HEK293 (cell line): ENCODE results near the gene ZNF576.

ENCODE experiments used
- IKZF3 ChIP-seq: fragments of 450-650 bp; IDR thresholded peaks from 2 replicates; pipeline ENCODE4 v1.5.0; 2018; ENCODE audit warnings: missing biosample characterization, mild to moderate bottlenecking, missing genetic modification characterization, moderate library complexity
- KLF10 ChIP-seq: fragments of 450-650 bp; IDR thresholded peaks from 2 replicates; pipeline ENCODE4 v1.5.1; 2018; ENCODE audit warnings: missing biosample characterization, mild to moderate bottlenecking, missing genetic modification characterization
- KLF7 ChIP-seq: fragments of 450-650 bp; formaldehyde crosslinking; IDR thresholded peaks from 2 replicates; pipeline ENCODE4 v1.5.1; 2016; ENCODE audit warnings: missing biosample characterization, missing genetic modification characterization, borderline replicate concordance
- PRDM10 ChIP-seq: fragments of 450-650 bp; formaldehyde crosslinking; IDR thresholded peaks from 2 replicates; pipeline ENCODE4 v1.5.1; 2016; ENCODE audit warnings: missing biosample characterization, missing genetic modification characterization
- REPIN1 ChIP-seq: fragments of 450-650 bp; formaldehyde crosslinking; IDR thresholded peaks from 2 replicates; pipeline ENCODE4 v1.5.1; 2017; ENCODE audit warnings: missing biosample characterization, missing genetic modification characterization, low read depth
- YY2 ChIP-seq: fragments of 450-650 bp; formaldehyde crosslinking; IDR thresholded peaks from 2 replicates; pipeline ENCODE4 v1.5.1; 2016; ENCODE audit warnings: missing biosample characterization, missing genetic modification characterization
- ZBTB20 ChIP-seq: fragments of 450-650 bp; formaldehyde crosslinking; IDR thresholded peaks from 2 replicates; pipeline ENCODE4 v1.5.1; 2016; ENCODE audit warnings: missing biosample characterization, missing genetic modification characterization
- ZBTB21 ChIP-seq: fragments of 450-650 bp; formaldehyde crosslinking; IDR thresholded peaks from 2 replicates; pipeline ENCODE4 v1.5.1; 2017; ENCODE audit warnings: missing biosample characterization, missing genetic modification characterization
- ZBTB8A ChIP-seq: fragments of 450-650 bp; formaldehyde crosslinking; IDR thresholded peaks from 2 replicates; pipeline ENCODE4 v1.5.1; 2016; ENCODE audit warnings: missing biosample characterization, missing genetic modification characterization
- ZFP37 ChIP-seq: fragments of 450-650 bp; formaldehyde crosslinking; IDR thresholded peaks from 2 replicates; pipeline ENCODE4 v1.5.1; 2016; ENCODE audit warnings: missing biosample characterization, missing genetic modification characterization
- ZIC2 ChIP-seq: fragments of 450-650 bp; formaldehyde crosslinking; IDR thresholded peaks from 2 replicates; pipeline ENCODE4 v1.5.1; 2016; ENCODE audit warnings: missing biosample characterization, missing genetic modification characterization
- ZNF112 ChIP-seq: fragments of 450-650 bp; formaldehyde crosslinking; IDR thresholded peaks from 2 replicates; pipeline ENCODE4 v1.5.0; 2017; ENCODE audit warnings: missing biosample characterization, missing genetic modification characterization
- ZNF132 ChIP-seq: fragments of 450-650 bp; formaldehyde crosslinking; IDR thresholded peaks from 2 replicates; pipeline ENCODE4 v1.5.1; 2017; ENCODE audit warnings: missing biosample characterization, missing genetic modification characterization, borderline replicate concordance
- ZNF133 ChIP-seq: fragments of 450-650 bp; formaldehyde crosslinking; IDR thresholded peaks from 2 replicates; pipeline ENCODE4 v1.5.1; 2016; ENCODE audit warnings: missing biosample characterization, missing genetic modification characterization
- ZNF239 ChIP-seq: fragments of 450-650 bp; formaldehyde crosslinking; IDR thresholded peaks from 2 replicates; pipeline ENCODE4 v1.5.1; 2016; ENCODE audit warnings: missing biosample characterization, missing genetic modification characterization
- ZNF280C ChIP-seq: fragments of 450-650 bp; formaldehyde crosslinking; IDR thresholded peaks from 2 replicates; pipeline ENCODE4 v1.5.1; 2016; ENCODE audit warnings: missing biosample characterization, missing genetic modification characterization
- ZNF423 ChIP-seq: fragments of 450-650 bp; formaldehyde crosslinking; IDR thresholded peaks from 2 replicates; pipeline ENCODE4 v1.5.1; 2016; ENCODE audit warnings: missing biosample characterization, missing genetic modification characterization
- ZNF514 ChIP-seq: fragments of 450-650 bp; formaldehyde crosslinking; IDR thresholded peaks from 2 replicates; pipeline ENCODE4 v1.5.1; 2016; ENCODE audit warnings: missing biosample characterization, missing genetic modification characterization
- ZNF530 ChIP-seq: fragments of 450-650 bp; formaldehyde crosslinking; IDR thresholded peaks from 2 replicates; pipeline ENCODE4 v1.5.1; 2016; ENCODE audit warnings: low read depth, missing biosample characterization, missing genetic modification characterization
- ZNF548 ChIP-seq: fragments of 450-650 bp; formaldehyde crosslinking; IDR thresholded peaks from 2 replicates; pipeline ENCODE4 v1.5.1; 2016; ENCODE audit warnings: missing biosample characterization, missing genetic modification characterization
- ZNF777 ChIP-seq: fragments of 450-650 bp; formaldehyde crosslinking; IDR thresholded peaks from 2 replicates; pipeline ENCODE4 v1.5.1; 2017; ENCODE audit warnings: missing biosample characterization, missing genetic modification characterization, borderline replicate concordance
- ZSCAN23 ChIP-seq: fragments of 450-650 bp; formaldehyde crosslinking; IDR thresholded peaks from 2 replicates; pipeline ENCODE4 v1.5.1; 2016; ENCODE audit warnings: missing biosample characterization, missing genetic modification characterization
- ZSCAN4 ChIP-seq: fragments of 450-650 bp; formaldehyde crosslinking; IDR thresholded peaks from 2 replicates; pipeline ENCODE4 v1.5.1; 2017; ENCODE audit warnings: missing biosample characterization, missing genetic modification characterization
- TF ChIP-seq, protein P1 (sequence below): fragments of 450-650 bp; formaldehyde crosslinking; IDR thresholded peaks from 2 replicates; pipeline ENCODE4 v1.5.1; 2017; ENCODE audit warnings: missing biosample characterization, missing genetic modification characterization
- TF ChIP-seq, protein P2 (sequence below): fragments of 450-650 bp; formaldehyde crosslinking; IDR thresholded peaks from 2 replicates; pipeline ENCODE4 v1.5.1; 2016; ENCODE audit warnings: missing biosample characterization, missing genetic modification characterization
- TF ChIP-seq, protein P3 (sequence below): fragments of 450-650 bp; formaldehyde crosslinking; IDR thresholded peaks from 2 replicates; pipeline ENCODE4 v1.5.1; 2016; ENCODE audit warnings: missing biosample characterization, missing genetic modification characterization, borderline replicate concordance

ZNF576 gene

GRCh38 chr19:43618921-43619261, 22.5 kb downstream of the ZNF576 start (continued):
- no peak for TF ChIP-seq ZBTB8A (tag by site-specific recombination)
- TF ChIP-seq, protein P1, sequence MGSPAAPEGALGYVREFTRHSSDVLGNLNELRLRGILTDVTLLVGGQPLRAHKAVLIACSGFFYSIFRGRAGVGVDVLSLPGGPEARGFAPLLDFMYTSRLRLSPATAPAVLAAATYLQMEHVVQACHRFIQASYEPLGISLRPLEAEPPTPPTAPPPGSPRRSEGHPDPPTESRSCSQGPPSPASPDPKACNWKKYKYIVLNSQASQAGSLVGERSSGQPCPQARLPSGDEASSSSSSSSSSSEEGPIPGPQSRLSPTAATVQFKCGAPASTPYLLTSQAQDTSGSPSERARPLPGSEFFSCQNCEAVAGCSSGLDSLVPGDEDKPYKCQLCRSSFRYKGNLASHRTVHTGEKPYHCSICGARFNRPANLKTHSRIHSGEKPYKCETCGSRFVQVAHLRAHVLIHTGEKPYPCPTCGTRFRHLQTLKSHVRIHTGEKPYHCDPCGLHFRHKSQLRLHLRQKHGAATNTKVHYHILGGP (tag by site-specific recombination) = no peak
- peak; percentile 97 for TF ChIP-seq ZFP37 (tag by site-specific recombination)
- peak; percentile 64 for TF ChIP-seq ZIC2
- no peak for TF ChIP-seq ZNF777 (tag by site-specific recombination)
- TF ChIP-seq ZNF514 (tag by site-specific recombination) = no peak
- TF ChIP-seq IKZF3 (tag by site-specific recombination) = no peak
- TF ChIP-seq YY2 (tag by site-specific recombination) = no peak
- TF ChIP-seq ZNF423 (tag by site-specific recombination) = no peak; the same call in 1 of the 2 replicates
- TF ChIP-seq, protein P2, sequence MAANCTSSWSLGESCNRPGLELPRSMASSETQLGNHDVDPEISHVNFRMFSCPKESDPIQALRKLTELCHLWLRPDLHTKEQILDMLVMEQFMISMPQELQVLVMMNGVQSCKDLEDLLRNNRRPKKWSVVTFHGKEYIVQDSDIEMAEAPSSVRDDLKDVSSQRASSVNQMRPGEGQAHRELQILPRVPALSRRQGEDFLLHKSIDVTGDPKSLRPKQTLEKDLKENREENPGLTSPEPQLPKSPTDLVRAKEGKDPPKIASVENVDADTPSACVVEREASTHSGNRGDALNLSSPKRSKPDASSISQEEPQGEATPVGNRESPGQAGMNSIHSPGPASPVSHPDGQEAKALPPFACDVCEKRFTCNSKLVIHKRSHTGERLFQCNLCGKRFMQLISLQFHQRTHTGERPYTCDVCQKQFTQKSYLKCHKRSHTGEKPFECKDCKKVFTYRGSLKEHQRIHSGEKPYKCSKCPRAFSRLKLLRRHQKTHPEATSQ (tag by site-specific recombination) = no peak
- no peak for TF ChIP-seq ZNF133 (tag by site-specific recombination)
- no peak for TF ChIP-seq ZNF112 (tag by site-specific recombination)
- no peak for TF ChIP-seq ZNF530 (tag by site-specific recombination)
- no peak for TF ChIP-seq PRDM10 (tag by site-specific recombination)
- TF ChIP-seq REPIN1 (tag by site-specific recombination) = no peak
- no peak for TF ChIP-seq ZNF239
- no peak; the same call in 1 of the 2 replicates for TF ChIP-seq ZBTB20 (tag by site-specific recombination)
- TF ChIP-seq ZNF280C = no peak
- peak; percentile 79 for TF ChIP-seq ZBTB21 (tag by site-specific recombination)
- no peak for TF ChIP-seq KLF10 (tag by site-specific recombination)
- no peak for TF ChIP-seq ZNF548
- TF ChIP-seq KLF7 (tag by site-specific recombination) = no peak
- TF ChIP-seq ZSCAN23 (tag by site-specific recombination) = no peak
- no peak for TF ChIP-seq ZNF132 (tag by site-specific recombination)
- TF ChIP-seq, protein P3, sequence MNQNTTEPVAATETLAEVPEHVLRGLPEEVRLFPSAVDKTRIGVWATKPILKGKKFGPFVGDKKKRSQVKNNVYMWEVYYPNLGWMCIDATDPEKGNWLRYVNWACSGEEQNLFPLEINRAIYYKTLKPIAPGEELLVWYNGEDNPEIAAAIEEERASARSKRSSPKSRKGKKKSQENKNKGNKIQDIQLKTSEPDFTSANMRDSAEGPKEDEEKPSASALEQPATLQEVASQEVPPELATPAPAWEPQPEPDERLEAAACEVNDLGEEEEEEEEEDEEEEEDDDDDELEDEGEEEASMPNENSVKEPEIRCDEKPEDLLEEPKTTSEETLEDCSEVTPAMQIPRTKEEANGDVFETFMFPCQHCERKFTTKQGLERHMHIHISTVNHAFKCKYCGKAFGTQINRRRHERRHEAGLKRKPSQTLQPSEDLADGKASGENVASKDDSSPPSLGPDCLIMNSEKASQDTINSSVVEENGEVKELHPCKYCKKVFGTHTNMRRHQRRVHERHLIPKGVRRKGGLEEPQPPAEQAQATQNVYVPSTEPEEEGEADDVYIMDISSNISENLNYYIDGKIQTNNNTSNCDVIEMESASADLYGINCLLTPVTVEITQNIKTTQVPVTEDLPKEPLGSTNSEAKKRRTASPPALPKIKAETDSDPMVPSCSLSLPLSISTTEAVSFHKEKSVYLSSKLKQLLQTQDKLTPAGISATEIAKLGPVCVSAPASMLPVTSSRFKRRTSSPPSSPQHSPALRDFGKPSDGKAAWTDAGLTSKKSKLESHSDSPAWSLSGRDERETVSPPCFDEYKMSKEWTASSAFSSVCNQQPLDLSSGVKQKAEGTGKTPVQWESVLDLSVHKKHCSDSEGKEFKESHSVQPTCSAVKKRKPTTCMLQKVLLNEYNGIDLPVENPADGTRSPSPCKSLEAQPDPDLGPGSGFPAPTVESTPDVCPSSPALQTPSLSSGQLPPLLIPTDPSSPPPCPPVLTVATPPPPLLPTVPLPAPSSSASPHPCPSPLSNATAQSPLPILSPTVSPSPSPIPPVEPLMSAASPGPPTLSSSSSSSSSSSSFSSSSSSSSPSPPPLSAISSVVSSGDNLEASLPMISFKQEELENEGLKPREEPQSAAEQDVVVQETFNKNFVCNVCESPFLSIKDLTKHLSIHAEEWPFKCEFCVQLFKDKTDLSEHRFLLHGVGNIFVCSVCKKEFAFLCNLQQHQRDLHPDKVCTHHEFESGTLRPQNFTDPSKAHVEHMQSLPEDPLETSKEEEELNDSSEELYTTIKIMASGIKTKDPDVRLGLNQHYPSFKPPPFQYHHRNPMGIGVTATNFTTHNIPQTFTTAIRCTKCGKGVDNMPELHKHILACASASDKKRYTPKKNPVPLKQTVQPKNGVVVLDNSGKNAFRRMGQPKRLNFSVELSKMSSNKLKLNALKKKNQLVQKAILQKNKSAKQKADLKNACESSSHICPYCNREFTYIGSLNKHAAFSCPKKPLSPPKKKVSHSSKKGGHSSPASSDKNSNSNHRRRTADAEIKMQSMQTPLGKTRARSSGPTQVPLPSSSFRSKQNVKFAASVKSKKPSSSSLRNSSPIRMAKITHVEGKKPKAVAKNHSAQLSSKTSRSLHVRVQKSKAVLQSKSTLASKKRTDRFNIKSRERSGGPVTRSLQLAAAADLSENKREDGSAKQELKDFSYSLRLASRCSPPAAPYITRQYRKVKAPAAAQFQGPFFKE (tag by site-specific recombination) = no peak
- TF ChIP-seq ZSCAN4 (tag by site-specific recombination) = peak; percentile 63; the same call in 1 of the 2 replicates
